GM08714 (cell line): ENCODE data around the gene DIP2C.
"Not testable (repeated sequence)": the region's sequence is repeated elsewhere in the genome, so short reads cannot be mapped to it uniquely, and the experiment has no call there.

Experiments
- H3K4me3 ChIP-seq: fragments of 200-500 bp; sonication (Bioruptor generic); 2 replicates; pipeline ENCODE4 v1.5.1; 2014; ENCODE audit warnings: mild to moderate bottlenecking, low read length, inconsistent platforms
- ZNF274 ChIP-seq: IDR thresholded peaks from 2 replicates; pipeline ENCODE4 v1.6.1; 2012; ENCODE audit warnings: mild to moderate bottlenecking, low read depth, low read length

The DIP2C gene

DNA sequence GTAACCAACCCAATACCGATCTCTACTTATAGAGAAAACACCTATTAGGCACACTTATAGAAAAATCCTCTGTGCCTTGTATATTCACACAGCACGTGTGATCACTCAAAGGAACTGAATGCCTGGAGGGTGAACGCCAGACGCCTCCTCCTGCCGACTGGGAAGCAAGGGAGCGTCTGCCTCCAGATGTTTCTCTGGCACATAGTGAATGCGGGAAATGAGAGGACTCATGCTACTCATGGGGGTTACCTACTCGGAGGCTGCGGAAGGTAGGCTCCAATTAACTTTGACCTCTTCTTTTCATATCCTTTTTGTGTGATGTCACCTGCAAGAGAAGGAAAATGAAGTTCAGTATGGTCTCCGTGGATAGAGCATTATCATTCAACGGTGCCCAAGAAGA lies 203.3 kb downstream of the DIP2C start:
- no peak overlapping the region for H3K4me3 ChIP-seq
- no peak for TF ChIP-seq ZNF274

DNA sequence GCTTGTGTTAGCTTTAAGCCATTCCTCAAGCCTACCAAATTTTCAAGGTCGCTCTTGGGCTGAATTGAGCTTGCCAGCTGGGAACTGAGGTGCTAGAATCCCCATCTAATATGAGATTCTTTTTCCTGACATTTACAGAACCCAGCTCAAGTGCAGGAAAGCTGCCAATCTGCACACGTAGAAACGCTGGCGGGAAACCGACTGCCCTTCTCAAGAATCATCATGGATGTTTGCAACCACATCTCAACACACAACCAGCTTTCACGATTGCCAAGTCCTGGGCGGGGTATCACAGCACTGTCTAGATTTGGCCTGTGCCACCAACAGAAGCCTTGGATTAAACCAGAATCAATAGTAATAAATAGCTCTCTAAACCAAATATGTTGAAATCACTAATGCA lies 203.7 kb downstream of the DIP2C start:
- H3K4me3 ChIP-seq: no peak overlapping the region
- TF ChIP-seq ZNF274: no peak

DNA sequence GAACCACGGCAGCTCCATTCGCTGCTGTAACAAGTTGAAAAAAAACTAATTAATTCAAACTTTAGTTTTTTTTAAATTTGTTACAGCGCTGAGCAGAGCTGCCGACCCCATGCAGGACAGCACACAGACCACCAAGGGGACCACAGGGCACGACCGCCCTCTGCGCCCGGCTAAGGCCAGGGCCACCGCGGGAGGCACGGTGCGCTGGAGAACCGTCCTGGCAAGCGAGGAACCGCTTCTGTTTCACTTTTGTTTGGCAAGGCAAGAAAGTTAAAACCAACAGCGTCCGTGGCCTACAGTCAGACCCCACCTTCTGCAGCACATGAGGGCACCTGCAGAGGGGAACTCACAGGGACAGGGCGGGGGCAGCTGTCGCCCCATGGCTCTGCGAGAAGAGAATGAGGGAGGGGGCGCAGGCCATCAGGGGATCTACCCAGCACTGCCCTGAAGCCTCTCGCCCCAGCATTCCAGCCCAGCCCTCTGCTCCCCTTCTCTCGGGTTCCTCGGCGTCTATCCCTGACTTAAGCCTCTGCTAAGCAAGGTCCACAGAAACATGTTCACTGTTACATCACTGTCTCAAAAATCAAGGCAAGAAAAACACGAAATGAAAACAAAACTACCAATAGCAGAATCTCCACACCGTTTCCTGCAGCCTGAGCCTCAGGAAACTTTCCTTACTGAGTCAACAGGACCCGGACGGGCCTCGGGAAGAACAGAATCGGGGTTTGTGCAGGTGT lies 204.4 kb downstream of the DIP2C start:
- no peak for TF ChIP-seq ZNF274
- H3K4me3 ChIP-seq: peak overlapping the region; percentile 68; the same call in 1 of the 2 replicates

DNA sequence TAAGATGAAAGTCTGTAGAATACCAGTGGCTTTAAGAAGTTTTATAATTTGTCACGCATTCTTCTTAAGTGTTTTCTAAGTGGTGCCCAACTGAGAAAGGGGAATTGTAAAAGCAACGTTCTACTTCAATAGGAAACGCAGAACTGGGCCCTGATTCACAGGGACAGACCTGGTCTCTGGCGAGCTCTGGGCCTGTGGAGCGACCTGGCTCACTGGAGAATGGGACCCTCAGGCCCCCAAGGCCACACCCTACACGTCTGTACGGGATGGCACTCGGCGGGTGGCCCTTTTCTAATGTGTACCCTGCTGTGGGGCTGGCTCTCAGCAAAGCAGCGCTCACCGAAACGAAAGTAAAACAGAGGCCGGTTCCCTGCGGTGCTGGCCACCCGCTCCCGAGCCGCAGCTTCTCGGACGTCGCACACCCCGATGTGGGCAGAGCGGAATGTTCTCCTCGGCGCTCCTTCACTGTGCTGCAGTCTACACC lies 205.0 kb downstream of the DIP2C start:
- TF ChIP-seq ZNF274: no peak
- peak overlapping the region; percentile 68; the same call in 1 of the 2 replicates for H3K4me3 ChIP-seq

DNA sequence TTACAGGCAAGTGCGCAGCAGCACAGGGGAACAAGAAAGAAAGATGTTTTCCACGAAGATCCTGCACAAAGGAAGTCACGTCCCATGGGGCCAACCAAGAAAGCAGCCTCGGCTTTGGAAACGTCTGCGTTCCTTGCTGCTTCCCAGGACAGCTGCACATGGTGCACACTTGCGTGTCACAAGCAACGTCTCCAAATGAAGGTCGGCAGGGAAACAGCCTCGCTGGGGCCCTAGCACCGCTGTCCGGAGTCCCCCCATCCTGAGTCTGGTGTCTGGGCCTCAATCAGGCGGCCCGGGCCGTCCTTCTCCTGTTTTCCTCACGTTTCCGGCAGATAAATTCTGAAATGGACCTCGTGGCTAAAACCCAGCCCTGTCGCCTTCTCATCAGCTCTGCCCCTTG lies 206.2 kb downstream of the DIP2C start:
- TF ChIP-seq ZNF274: no peak
- H3K4me3 ChIP-seq: no peak overlapping the region

DNA sequence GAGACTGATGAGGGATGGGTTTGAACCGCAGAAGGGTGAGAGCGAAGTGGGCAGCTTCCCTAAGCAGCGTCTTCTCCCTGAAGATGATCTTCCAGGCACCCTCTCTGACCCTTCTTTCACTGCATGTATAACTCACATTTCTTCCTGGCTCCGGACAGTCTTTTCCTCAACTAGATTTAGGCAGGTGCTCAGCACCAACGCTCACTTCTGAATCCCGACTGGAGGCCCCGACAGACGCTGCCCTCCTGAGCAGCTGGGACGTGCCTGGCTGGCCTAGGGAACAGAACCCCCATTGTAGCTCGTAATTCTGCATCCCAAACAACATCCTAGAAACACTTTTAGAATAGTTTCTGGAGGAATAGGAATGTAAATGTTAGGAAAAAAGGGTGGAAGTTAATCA lies 206.6 kb downstream of the DIP2C start:
- TF ChIP-seq ZNF274: no peak
- H3K4me3 ChIP-seq: no peak overlapping the region

DNA sequence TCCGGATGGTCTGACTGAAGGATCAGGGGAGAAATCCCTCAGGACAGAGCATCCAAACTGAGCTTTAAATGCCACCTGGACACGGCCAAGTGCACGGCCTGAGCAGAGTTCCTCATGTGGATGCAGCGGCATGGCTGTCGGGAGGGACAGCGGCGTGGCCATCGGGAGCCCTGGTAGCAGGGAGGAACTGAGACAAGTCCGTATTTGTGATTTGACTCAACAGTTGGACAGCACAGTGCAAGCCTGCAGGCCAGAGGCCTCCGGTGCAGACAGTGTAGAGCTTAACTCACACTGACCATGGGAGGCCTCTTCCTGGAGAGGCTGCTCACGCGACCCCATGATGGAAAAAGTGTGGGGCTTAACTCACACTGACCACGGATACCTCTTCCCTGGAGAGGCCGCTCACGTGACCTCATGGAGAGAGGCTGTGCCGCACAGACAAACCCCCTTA lies 207.4 kb downstream of the DIP2C start:
- H3K4me3 ChIP-seq: no peak overlapping the region
- TF ChIP-seq ZNF274: no peak

DNA sequence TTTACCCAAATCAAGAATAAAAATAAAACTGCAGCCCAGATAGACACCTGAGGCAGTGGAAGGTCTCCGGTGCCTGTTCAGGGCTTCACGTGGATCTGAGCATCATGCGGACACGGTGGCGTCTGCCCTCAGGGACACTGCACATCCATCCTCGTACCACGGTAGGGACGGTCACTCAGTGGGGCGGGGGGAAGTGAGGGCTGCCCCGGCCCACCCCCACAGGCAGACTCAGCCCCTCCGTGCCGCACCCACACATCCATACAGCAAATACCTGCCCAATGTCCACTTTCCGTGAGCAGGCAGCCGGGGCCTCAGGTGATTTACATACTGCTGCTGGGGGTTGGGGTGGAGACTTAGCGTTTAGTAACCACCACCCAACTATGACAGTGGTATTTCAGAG lies 207.8 kb downstream of the DIP2C start:
- H3K4me3 ChIP-seq: no peak overlapping the region
- TF ChIP-seq ZNF274: no peak

DNA sequence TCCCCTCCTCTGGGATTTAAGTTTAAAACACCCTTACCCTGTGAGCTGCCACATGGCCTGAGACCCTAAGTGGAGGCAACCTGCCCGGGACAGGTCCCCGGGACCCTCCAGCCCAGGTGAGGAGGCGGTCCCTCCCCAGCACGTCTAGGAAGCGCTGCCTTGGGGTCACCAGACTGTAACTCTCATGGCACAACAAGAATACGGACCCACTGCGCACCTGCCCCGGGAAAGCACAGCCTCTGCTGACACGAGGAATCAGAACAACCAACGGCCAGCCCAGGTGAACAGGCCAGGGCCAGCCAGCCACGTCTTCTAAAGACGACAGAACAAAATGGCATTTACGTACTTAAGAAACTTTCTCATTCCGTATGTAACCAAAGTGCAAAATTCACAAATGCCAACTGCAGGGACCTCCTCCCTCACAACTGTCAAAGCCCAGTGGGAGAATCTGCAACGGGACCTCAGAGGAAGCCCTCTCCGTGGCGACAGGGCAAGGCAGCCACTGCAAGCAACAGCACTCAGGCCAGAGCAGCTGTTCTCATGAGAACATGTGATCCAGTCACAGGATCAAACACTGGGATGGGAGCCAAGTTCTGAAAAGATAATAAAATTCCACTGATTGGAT lies 208.4 kb downstream of the DIP2C start:
- no peak for TF ChIP-seq ZNF274
- no peak overlapping the region for H3K4me3 ChIP-seq

DNA sequence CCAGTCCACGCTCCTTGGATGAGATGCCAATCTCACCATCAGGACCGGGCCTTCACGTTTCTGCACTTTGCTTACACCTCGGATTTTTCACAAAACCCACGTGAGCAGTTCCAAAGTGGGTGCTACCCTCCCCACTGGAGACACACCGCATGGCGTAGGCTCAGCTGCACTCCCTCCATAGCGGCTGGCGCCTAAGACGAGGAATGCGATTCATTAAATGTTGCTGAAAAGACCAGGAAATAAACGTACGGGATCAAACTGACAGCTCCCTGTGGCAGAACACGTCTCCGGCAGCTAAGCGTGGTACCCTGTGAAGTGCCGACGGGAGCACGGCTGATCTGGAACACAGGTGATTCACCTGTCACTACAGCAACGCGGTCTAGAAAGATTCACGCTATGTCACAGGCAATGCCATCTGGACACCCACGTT lies 209.0 kb downstream of the DIP2C start:
- TF ChIP-seq ZNF274: no peak
- no peak overlapping the region for H3K4me3 ChIP-seq

DNA sequence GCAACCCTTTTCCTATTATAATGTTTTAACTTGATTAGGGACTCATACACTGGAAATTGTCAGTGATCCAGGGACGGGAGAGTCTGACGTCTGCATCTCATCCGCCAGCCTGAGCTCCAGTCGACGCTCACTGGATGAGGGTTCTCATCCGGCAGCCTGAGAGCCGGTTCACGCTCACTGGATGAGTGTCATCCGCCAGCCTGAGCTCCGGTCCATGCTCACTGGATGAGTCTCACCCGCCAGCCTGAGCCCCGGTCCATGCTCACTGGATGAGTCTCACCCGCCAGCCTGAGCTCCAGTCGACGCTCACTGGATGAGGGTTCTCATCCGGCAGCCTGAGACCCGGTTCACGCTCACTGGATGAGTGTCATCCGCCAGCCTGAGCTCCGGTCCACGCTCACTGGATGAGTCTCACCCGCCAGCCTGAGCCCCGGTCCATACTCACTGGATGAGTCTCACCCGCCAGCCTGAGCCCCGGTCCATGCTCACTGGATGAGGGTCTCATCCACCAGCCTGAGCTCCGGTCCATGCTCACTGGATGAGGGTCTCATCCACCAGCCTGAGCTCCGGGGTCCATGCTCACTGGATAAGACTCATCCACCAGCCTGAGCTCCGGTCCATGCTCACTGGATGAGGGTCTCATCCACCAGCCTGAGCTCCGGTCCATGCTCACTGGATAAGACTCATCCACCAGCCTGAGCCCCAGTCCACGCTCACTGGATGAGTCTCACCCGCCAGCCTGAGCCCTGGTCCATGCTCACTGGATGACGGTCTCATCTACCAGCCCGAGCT lies 209.6 kb downstream of the DIP2C start:
- H3K4me3 ChIP-seq: not testable (repeated sequence)

DNA sequence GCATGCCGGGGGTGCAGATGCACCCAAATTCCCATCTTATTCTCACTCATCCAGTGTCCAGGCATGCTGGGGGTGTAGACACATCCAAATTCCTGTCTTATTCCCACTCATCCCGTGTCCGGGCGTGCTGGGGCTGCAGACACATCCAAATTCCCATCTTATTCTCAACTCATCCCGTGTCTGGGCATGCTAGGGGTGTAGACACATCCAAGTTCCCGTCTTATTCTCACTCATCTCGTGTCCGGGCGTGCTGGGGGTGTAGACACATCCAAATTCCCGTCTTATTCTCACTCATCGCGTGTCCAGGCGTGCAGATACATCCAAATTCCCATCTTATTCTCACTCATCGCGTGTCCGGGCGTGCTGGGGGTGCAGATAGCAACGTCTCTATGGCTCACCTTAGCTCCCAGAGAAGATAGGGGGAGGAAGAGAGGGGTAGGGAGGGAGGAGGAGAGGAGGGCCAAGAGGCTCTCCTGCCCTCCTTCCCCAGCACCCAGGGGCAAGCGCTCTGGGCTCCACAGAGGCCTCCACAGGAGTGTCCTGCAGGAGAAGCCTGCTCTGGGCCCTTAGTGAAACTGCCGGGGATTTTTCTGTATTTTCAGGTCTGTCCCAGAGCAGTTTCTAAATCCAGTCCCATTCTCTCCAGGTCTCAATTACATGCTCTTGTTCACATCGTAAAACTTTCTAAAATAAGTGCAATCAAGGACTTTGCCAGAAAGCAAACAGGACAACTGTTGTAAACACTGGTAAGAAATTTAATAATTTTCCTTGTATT lies 210.8 kb downstream of the DIP2C start:
- no peak overlapping the region for H3K4me3 ChIP-seq

DNA sequence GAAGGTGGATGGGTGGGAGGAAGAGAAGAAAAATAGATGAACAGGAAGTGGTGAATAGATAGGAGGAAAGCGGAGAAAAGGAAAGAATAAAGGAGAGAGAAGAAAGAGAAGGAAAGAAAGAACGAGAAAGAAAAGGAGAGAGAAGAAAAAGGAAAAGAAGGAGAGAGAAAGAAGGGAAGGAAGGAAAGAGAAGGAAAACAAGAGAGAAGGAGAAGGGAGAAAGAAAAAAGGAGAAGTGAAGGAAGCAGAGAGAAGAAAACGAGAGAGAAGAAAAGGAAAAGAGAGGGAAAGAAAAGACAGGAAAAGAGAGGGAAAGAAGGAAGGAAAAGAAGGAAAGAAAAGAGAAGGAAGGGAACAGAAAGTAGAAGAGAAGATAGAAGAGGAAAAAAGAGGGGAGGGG lies 211.8 kb downstream of the DIP2C start:
- H3K4me3 ChIP-seq: no peak overlapping the region
- no peak for TF ChIP-seq ZNF274

More for the DNA sequence above, 210.8 kb downstream of the DIP2C start:
- TF ChIP-seq ZNF274: no peak

DNA sequence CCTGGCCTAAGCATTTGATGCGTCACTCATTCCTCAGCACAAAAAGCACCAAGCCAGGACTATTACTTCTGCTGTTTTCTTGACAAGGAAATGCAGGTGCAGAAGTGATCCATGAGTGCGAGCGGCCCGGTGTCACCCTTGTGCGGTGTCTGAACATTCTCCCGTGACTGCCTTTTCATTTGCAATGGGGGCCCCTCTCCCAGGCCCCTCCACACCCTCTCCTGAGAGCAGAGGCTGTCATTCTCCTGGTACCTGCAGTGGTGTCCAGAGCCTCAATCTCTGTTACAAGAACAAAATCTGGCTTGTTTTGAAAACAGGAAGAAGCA lies 213.1 kb downstream of the DIP2C start:
- TF ChIP-seq ZNF274: no peak
- H3K4me3 ChIP-seq: no peak overlapping the region
